Adrenal gland (tissue), 5 donors: ENCODE measurements around the gene USB1.

Experiments used
- POLR2A ChIP-seq, 2 donors: fragments of 450-650 bp; IDR thresholded peaks; one replicate each; pipeline ENCODE4 v1.6.1; 2017; ENCODE audit warnings: antibody characterized with exemption in 2 of 2, mild to moderate bottlenecking in 2 of 2, moderate library complexity in 1 of 2
- TF ChIP-seq, protein P1 (sequence below), 6 experiments: fragments of 450-650 bp in 4 of 6; fragments of 200-600 bp in 2 of 6; sonication (generic) in 1 of 6; IDR thresholded peaks; 1 replicate in 5 of 6; 2 replicates in 1 of 6; pipeline versions ENCODE4 v1.5.1 to v1.8.0; 2016 to 2021; ENCODE audit warnings: antibody characterized with exemption in 6 of 6, mild to moderate bottlenecking in 2 of 6, moderate library complexity in 1 of 6
- donor health status: DM: no; HTN: no; CAD: no.

DNA sequence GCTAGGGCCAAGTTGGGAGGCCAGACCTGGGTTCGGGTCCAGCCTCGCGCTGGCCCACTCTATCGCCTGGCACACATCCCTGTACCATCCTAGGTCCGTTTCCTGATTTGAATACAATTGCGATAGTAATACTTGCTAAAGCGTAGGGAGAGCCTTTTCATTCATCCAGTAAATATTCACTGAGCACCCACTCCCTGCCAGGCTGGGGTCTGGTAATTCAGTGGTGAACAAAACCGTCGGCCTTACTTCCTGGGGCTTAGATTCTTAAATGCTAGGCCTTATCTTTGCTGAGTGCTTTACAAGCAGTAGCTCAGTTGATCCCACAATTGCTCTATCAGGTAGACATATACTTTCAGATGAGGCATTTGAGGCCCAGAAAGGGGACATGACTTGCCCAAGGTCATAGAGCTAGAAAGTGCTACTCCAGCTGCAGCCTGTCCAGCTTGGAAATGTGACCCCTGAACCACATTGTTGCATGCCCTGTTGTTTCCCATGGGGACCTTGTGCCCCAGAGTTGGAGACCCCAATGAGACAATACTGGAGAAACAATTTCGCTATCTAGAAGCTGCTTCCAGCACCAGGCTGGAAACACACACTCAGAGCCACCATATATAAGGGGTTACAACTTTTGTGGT is 691 bp downstream of the USB1 start:
- no peak for TF ChIP-seq POLR2A (IDR thresholded peaks at IDR 0.05)
- TF ChIP-seq, protein P1, sequence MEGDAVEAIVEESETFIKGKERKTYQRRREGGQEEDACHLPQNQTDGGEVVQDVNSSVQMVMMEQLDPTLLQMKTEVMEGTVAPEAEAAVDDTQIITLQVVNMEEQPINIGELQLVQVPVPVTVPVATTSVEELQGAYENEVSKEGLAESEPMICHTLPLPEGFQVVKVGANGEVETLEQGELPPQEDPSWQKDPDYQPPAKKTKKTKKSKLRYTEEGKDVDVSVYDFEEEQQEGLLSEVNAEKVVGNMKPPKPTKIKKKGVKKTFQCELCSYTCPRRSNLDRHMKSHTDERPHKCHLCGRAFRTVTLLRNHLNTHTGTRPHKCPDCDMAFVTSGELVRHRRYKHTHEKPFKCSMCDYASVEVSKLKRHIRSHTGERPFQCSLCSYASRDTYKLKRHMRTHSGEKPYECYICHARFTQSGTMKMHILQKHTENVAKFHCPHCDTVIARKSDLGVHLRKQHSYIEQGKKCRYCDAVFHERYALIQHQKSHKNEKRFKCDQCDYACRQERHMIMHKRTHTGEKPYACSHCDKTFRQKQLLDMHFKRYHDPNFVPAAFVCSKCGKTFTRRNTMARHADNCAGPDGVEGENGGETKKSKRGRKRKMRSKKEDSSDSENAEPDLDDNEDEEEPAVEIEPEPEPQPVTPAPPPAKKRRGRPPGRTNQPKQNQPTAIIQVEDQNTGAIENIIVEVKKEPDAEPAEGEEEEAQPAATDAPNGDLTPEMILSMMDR (IDR thresholded peaks at IDR 0.05), result no peak
